Globus pallidus (tissue), 1 donor: ENCODE data around the gene INTS1.
"Not testable (repeated sequence)": the region's sequence is repeated elsewhere in the genome, so short reads cannot be mapped to it uniquely, and the experiment has no call there.

ENCODE experiments used
- DNase-seq: peaks from one replicate; pipeline ENCODE4 v3.0.0-alpha.2; 2015; ENCODE audit warnings: low spot score

INTS1 gene

DNA sequence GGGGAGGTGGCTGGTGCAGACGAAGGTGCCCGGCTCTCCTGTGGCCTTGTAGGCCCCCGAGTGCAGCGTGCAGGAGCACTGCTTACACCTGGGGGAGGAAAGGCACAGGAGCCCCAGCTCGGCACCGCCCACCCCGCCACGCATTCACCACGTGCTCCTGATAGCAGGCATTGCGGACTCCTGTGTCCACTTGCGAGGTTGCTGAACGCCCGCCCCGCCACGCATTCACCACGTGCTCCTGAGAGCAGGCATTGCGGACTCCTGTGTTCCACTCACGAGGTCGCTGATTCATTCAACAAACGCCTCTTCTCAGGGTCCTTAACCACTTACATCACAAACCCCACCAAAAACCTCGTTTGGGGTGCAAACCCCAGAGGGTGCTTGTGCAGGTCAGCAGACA lies 58.8 kb downstream of the INTS1 start:
- DNase-seq: no peak

DNA sequence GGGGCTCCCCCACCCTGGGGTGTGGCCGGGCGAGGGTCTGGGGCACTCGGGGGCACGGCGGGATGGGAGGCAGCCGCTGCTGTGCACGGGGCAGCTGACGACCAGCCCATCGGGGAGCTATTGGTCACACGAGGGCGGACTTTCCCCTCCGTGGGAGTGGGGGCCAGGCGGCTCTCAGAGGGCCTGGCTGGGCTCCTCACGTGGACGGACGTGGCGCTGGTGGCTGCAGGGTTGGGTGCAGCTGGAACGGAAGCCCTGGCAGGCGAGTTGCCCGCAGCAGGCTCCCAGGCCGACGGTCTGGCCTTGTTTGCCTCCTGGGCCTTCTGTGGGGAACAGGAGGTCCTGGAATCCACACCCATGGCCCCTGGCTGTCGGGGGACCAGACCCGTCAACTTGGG lies 59.3 kb downstream of the INTS1 start:
- DNase-seq: no peak

DNA sequence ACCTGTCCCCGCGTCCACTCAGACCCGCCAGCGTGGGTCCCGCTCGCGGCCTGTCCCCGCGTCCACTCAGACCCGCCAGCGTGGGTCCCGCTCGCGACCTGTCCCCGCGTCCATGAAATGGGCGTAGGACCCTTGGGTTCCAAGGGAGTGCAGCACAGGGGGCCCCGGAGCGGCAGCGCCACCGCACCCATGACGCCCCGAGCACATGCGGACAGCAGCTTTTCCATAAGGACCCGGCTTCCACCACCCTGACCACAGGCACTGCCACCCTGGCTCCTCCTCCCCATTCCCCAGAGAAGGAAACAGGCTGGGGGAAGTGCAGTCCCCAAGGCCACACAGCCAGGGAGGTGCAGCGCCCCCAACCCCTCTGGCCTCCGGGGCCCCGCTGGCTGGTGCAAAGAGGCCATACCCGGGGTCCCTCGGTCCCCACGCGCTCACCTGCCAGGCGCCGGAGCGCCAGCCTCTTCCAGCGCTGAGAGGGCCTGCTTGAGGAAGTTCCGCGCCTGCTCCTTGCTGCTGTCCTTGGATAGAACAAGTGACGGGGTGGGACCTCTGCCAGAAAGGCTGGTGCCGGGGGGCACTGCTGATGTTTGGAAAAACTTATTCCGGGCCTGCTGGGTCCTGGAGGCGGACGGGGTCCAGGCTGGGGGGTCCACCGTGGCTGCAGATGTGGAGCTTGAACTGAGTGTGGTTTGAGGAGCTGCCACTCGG lies 59.8 kb downstream of the INTS1 start:
- no peak for DNase-seq

DNA sequence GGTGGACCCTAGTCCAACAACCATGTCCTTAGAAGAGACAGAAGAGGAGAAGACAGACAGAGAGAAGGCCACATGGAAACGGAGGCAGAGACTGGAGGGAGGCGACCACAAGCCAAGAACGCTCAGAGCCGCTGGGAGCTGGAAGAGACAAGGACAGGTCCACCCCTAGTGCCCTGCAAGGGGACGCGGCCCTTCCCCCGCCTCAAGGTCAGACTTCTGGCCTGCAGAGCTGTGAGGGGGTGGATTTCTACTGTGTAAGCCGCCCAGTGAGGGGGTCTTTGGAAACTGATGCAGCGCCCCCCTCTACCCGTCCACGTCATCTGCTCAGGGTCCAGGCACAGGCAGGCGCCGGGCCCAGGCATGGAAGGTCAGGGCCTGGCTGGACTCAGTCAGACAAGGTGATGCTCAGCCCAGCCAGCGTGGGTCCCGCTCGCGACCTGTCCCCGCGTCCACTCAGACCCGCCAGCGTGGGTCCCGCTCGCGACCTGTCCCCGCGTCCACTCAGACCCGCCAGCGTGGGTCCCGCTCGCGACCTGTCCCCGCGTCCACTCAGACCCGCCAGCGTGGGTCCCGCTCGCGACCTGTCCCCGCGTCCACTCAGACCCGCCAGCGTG lies 60.5 kb downstream of the INTS1 start:
- DNase-seq: not testable (repeated sequence)

DNA sequence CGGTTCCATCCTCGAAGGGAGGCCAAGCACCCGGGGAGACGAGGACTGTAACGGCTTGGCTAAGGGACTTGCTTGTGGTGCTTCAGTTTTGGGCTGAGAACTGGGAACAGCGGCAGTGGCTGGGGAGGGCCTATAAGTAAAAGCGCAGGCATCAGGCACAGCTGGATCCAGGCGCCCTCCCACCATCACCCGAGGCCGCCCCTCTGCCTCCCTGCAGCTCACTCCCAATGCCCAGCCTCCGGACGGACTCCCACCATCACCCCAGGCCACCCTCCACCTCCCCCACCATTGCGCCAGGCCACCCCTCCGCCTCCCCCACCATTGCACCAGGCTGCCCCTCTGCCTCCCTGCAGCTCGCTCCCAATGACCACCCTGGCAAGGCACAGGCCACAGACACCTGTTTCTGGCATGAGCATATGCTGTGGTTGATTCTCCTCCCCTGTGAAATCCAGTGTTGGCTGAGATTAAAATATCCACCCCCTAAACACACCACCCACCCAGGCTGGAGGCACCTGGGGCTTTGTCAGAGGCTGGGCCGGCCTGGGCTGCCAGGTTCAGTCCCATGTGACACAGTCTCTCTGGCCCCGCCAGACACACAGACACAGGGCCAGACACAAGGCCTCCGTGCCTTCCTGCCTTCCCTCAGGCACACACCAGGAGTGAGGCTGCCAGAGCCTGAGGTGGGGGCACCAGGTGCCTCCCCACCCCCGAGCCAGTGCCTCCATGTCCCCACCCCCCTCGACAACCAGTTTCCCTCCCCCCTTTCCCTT lies 61.6 kb downstream of the INTS1 start:
- no peak for DNase-seq

- no peak for DNase-seq
These were observed 62.4 kb downstream of the INTS1 start for GRCh38 chr7:1441615-1442354.

DNA sequence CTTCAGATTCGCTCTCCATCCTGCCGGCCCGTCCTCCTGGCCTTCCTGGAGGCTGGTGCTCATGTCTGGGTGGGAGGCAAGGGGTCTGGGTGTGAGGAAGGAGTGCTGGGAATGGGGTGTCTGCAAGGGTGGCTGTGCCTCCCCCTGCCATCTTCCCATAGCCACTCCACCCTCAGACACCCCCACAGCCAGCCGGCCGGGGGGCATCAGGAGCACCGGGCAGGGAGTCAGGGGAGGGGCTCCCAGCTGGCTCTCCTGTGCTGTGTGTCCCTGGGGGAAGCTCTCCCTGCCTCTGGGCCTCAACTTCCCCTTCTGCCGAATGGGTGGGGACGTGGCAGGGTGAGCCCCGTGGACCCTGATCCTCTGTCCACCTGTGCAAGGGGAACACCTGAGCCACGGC lies 63.6 kb downstream of the INTS1 start:
- DNase-seq: no peak

DNA sequence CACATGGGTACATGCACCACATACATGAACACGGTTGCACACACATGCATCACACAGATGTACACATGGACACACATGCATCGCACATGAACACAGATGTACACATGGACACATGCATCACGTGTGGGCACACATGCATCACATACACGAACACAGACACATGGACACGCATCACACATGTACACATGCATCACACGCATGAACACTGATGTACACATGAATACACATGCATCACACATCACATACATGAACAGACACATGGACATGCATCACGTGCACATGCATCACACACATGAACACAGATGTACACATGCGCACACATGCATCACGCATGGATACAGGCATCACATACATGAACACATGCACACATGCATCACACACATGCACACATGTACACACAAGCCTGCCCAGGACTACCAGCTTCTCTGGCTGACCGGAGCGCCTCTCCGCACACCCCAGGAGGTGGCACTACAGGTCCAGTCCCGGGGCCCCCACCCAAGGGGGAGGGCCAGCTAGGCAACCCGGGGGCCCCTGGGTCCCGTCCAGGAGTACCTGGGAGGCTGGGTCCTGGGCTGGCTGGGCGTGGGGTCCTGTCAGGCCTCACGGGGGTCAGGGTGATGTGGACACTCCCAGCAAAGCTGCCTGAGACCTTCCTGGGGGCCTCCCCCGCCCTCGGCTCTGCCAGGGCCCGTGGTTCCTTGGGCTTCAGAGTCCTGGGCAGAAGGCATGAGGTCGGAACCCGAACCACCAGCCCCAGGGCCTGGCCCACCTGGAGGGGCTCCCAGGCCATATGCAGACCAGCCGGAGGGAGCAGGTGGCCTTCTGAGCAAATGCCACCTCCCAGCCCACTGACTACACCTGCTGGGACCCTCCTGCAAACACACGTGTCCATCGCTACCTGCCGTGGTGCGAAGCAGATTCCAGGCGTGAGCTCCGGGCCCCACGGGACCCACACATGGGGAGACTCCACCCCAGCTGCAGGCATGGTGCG lies 64.5 kb downstream of the INTS1 start:
- no peak for DNase-seq

DNA sequence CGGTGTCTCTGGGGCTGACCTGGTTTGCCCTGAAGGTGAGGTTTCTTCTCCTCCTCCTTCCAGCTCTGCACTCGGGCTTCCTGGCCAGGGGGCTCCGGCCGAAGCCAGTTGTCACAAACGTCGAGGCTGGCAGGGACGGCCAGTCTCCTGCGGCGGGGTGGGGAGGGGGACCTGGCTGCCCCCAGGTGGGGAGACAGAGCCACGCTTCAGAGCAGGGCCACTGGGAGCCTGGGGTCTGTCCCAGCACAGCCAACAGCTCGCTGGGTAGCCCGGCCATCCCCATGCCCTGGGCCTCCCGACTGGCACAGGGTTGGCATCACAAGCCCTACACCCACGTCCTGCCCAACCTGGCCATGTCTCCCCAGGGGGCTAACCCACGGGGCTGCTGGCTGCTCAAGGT lies 65.4 kb downstream of the INTS1 start:
- DNase-seq: no peak

DNA sequence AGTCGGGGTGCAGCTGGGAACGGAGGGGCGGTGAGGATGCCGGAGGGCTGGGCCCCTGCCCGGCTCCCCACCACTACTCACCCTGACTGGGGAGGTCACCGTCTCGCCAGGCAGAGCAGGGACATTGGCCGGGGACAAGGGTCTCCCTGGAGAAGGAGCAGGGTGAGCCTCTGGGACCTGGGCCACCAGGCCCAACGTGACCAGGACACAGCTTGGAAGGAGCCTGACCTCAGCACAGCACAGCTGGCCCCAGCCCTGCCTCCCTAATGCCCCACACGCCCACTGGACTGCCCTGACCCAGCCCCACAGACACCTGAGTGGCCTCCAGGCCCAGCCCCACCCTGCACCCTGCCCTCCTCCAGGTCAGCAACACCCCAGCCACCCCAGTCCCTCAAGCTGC lies 66.0 kb downstream of the INTS1 start:
- DNase-seq: no peak

GRCh38 chr7:1437155-1437880 lies 66.9 kb downstream of the INTS1 start:
- DNase-seq: no peak

DNA sequence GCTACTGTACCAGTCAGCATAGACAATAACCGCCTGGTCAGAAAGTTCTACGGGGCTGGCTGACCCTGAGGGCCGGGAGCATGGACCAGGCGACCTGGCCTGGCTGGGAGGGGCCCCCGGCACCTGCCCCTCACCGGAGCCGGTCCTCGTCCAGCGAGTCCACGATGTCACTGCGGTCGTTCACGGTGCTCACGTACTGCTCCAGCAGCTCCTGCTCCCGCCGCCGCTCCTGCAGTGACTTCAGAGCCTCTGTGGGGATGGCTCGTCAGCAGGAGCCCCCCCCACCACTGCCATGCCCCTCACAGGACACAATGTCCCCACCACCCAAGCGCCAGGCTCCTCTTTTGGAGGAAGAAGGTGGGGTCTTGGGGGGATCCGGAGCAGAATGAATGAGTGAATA lies 67.6 kb downstream of the INTS1 start:
- no peak for DNase-seq

- DNase-seq: no peak
These were observed 69.1 kb downstream of the INTS1 start for GRCh38 chr7:1434891-1435670.

DNA sequence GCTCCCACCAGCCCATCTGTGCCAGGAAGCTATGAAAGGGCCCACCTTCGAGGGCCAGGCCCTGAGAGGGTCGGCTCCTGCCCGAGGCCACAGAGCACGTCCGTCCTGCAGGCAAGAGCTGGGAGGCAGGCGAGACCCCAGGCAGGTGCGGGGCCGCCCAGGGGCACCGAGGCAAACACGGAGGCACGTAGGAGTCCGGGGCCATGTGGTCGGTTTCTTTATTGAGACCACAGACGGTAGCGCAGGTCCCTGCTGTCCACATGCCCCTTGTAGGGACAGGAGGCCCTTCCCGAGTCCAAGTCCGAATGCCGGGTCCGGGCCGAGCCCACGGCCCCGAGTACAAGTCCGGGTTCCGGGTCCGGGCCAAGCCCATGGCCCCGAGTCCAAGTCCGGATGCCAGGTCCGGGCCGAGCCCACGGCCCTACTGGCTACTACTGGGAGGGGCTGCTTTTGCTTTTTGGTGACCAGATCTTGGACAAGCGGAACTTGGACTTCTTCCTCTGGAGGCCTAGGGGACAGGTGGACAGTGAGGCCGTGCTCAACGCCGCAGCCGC lies 69.9 kb downstream of the INTS1 start:
- no peak for DNase-seq

GRCh38 chr7:1433128-1433920 lies 70.9 kb downstream of the INTS1 start:
- no peak for DNase-seq

- peak; percentile 27 for DNase-seq
These were observed 71.6 kb downstream of the INTS1 start for GRCh38 chr7:1432411-1433082.

- no peak for DNase-seq
These were observed 72.4 kb downstream of the INTS1 start for GRCh38 chr7:1431634-1432380.
